NCI-H748 treated with DMSO at 0.1 percent for 48 hours (cell line): ENCODE results near the gene C16orf86.
A peak's percentile ranks its signal among the peaks of the same experiment; 100 is the strongest.

Experiments used
- DNase-seq: peaks from one replicate; lab custom pipeline; 2025; lab: John Stamatoyannopoulos, UW

C16orf86 gene

DNA sequence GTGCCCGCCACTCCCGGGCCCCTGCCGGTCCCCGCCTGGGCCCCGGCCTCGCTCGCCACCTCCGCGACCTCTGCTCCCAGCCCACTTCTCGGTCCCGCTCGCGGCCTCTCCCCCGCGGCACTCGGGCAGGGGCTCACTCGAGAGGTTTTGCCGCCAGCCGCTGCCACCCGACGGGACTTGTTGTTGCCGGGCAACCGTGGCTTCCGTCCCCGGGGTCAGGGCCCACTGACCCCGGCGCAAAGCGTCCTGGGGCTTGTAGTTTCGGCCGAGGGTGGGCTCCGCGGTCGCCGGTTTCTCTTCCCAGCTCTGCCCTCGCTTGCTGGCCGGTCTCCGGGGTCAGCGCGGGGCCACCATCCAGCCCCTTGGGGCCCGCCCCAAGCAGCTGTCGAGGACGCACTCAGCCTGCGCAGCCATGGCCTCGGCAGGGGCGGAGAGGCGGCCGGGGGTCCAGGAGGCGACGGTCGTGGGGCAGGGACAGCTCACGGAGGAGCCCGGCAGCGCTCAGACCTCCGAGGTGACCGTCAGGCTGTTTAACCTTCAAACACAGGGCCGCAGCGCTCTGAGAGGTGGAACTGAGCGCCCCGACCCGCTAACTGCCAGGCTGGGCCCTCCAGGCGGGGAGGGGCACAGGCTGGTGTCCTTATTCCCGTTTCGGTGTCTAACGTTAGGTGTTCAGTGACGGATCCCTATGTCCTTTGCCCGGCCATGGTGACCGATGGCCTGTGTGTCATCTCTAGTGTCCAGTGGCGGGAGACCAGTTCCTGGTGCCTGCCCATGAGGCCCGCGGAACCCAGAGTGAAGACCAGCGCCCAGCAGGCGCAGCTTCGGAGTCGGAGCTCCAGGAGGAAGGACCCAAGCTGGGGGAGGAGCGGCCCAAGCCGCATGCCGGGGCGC is at the start of gene C16orf86, which contains the start of gene ENKD1:
C16orf86 (plus strand) TSS at position 256 of the 894 bp plus-strand sequence; CDS start at position 413, 157 bp downstream.
ENKD1 (minus strand) TSS at position 192 of the 894 bp plus-strand sequence. CDS start 308 bp downstream, outside the sequence.
- peak; percentile 52 for DNase-seq

DNA sequence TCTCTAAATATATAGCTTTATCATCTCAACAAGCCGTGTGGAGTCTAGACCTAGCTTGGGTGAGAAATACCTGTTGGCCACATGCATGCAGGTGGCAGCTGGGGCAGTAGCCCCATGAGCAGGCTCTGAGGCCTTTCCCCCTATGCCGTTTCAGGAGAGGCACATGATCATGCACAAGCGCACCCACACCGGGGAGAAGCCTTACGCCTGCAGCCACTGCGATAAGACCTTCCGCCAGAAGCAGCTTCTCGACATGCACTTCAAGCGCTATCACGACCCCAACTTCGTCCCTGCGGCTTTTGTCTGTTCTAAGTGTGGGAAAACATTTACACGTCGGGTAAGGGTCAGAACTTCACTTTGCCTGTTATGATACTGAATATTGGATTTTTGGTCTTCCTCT is 38.4 kb upstream of the C16orf86 start:
- no peak for DNase-seq

- no peak for DNase-seq
Measured at GRCh38 chr16:67632415-67633172, 34.0 kb upstream of the C16orf86 start.

DNA sequence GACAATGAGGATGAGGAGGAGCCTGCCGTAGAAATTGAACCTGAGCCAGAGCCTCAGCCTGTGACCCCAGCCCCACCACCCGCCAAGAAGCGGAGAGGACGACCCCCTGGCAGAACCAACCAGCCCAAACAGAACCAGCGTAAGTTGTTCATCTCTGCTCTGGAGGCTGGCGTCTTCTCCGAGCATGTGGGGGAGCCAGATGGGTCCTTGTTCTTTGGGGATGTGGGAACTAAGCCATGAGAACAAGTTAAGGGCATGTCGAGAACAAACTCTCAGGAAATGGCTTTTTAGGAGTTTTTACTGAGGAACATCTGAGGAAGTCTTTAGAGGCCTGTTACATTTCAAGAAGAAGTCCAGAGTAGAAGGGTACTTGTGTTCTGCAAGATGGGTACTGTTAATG is 29.9 kb upstream of the C16orf86 start:
- no peak for DNase-seq

GRCh38 chr16:67637625-67638024 is 29.0 kb upstream of the C16orf86 start:
- DNase-seq: no peak

DNA sequence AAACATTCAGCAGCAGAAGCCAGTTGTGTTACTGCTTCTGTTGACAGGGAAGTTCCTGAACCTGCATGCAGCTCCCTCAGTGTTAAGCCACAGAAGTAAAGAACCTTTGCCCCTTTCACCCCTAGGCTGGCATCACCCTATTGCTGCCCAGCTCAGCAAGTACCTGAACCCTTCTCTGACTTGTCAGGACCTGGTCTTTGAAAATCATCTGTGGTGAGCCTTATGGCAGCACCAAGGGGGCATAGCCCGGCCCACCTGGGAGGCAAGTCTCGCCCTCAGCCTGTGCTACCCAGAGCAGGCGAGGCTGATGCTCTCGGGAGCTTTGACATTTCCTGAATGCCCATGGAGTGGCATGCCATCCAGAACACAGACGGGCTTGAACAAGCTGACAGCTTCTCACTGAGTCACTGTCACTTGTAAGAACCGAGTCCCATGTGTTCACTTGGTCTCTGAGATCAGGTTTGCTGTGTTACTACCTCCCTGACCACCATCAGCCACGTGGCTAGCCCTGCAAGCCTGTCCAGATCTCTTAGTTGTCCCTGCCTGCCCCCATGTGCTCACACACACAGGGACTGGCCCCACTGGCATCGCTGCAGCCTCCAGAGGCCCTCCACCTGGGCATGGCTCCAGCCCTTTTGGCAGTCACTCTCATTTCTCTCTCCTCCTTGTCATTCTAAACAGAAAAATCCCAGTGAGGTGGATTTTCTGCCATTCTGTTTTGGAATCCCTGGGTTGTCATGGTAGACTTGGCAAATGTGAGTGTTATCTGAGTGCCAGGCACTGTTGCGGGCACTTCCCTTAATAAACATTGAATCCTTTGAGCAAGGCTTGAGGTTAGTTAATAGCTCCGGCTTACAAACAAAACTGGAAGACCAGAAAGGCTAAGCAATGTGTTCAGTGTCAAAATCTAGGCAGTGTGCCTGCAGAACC is 24.6 kb upstream of the C16orf86 start:
- DNase-seq: no peak

DNA sequence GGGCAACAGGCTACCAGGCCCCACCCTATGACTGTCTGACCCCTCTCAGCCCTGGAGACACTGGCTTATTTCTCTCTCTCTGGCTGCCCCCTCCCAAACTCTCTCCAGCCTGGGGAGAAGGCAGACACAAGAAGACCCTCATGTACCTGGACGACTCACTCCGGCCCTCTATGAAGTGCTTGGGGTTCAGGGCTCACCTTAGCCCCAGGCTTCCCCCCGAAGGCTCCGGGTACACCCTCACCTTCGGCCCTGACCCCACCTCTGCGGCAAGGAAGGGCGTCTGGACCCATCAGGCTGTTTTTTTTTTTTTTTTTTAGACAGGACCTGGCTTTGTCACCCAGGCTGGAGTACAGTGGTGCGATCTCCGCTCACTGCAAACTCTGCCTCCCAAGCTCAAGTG is 22.6 kb upstream of the C16orf86 start:
- no peak for DNase-seq

- no peak for DNase-seq
Measured at GRCh38 chr16:67645397-67646121, 21.1 kb upstream of the C16orf86 start.

GRCh38 chr16:67647111-67647651 is 19.4 kb upstream of the C16orf86 start:
- DNase-seq: no peak

DNA sequence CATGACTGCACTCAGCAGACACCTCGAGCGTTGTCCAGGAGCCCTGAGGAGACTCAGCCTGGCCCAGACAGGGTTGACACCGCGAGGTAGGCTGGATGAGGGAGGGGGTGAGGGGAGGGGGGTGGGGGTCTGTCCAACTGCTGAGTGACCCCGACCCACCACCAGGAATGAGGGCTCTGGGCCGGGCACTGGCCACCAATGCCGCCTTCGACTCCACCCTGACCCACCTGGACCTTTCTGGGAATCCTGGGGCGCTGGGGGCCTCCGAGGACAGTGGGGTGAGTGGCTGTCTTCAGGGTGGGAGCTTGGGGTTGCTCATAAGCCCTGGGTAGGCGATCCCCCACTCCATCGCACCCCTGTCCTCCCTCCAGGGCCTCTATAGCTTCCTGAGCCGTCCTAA is 18.9 kb upstream of the C16orf86 start:
- no peak for DNase-seq

GRCh38 chr16:67648088-67648763 is 18.4 kb upstream of the C16orf86 start:
- no peak for DNase-seq

DNA sequence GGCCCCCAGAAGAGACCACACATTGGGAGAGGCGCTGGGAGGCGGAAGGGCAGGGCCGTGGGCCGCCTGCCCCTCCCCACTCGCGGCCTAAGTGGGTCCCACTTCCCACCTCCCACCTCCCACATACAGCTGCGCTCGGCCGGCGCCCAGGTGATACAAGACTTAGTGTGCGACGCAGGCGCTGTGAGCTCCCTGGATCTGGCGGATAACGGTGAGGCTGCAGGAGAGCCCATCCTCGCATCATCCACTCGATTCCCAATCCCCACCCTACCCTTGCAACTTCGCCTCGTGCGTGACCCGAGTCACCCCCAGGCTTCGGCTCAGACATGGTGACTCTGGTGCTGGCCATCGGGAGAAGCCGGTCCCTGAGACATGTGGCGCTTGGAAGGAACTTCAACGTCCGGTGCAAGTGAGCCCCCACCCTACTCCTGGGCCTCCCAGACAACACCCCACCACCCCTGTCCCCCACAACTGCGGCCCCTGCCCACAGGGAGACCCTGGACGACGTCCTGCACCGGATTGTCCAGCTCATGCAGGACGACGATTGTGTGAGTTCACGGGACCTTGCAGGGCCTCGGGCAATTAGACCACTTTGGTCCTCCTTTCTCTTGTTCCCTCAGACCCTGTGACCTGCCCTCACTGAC is 17.7 kb upstream of the C16orf86 start:
- DNase-seq: no peak

DNA sequence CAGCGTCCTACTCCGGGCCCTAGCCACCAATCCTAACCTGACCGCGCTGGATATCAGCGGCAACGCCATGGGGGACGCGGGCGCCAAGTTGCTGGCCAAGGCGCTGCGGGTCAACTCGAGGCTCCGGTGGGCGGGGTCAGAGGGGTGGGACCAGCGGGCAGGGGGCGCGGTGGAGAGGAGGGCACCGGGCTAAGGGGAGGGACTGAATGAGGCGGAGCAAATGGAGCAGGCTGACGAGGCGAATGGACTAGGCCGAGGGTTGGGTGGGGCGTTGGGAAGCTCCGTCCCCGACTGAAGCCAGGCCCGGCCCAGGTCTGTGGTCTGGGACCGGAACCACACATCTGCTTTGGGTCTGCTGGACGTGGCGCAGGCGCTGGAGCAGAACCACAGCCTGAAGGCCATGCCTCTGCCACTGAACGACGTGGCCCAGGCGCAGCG is 17.1 kb upstream of the C16orf86 start:
- no peak for DNase-seq

- no peak for DNase-seq
Measured at GRCh38 chr16:67650023-67650422, 16.6 kb upstream of the C16orf86 start.

DNA sequence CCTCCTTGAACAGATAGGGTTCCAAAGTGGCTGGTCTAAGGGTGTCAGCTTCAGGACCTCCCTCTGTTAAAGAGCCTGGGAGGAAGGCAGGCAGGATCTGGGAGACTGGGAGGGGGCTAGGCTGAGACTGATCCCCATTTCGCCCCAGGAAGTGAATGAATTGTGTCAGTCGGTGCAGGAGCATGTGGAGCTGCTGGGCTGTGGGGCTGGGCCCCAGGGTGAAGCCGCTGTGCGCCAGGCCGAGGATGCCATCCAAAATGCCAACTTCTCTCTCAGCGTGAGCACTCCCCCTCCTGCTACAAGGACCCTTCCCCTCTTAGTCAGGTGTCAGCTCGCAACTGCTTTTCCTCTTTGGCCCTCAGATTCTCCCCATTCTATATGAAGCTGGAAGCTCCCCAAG is 15.6 kb upstream of the C16orf86 start:
- no peak for DNase-seq

DNA sequence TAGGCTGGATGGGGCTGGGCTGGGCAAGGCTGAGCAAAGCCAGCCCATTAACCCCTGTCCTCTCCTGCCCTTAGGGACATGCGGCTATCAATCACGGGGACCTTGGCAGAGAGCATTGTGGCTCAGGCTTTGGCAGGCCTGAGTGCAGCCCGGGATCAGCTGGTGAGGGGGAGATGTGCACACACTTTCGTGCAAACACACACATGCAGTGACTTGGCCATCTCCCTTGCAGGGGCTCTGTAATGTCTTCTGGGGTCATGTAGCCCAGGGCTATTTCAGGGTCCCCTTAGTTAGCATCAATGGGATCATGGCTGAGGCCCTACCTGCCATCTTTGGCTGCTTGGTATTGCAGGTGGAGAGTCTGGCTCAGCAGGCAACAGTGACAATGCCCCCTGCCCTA is 14.8 kb upstream of the C16orf86 start:
- DNase-seq: no peak

DNA sequence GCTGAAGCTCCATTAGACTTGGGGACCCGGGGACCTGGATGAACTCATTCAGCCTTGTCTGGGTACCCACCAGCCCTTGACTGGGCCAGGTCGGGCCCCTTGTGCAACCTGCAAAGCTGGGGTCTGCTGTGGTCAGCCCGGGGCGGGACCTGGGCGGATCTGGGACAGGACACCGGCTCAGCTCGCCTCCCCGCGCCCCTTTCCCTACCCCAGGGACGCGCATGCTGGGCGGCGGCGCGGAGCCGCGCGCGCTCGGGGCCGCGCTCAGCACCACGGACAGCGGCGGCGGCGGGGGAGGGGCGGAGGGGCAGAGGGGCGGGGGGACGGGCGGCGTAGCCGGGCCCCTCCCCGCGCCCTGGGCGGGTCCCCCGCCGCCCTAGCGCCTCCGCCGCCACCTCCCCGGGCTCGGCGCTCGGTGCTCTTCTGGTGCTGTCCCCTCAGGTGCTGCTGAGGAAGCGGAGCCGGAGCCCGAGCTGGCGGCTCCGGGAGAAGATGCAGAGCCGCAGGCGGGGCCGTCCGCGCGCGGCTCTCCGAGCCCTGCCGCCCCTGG is 14.0 kb upstream of the C16orf86 start:
- no peak for DNase-seq

DNA sequence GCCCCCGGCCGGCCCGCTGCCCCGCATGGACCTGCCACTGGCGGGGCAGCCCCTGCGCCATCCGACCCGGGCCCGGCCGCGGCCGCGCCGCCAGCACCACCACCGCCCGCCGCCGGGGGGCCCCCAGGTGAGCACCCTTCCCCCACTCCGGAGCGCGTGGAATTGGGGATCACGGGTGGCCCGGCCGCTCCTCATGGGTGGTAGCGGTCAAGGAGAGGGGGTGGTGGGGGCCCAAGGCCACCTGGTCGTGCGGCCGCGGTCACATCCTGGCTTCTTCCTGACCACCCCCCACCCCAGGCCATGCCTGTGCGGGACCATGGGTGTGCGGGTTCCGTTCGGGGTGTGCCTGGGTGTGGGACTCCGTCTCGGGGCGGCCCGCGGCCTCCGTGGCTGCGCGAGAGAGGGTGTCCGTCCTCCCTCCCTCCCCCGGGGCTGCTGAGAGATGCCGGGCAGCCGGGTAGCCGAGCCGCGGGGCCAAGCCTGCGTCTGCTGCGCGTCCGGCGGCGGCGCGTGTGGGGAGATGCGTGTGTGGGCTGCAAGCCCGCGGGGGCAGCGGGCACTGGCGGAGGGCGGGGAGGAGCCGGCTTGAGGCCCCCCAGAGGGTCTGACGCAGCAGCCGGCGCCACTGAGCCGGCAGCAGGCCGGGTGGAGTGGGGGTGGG is 13.4 kb upstream of the C16orf86 start:
- DNase-seq: no peak
